Activated naive CD4-positive, alpha-beta T cell (primary cell): Measurements from ENCODE around the gene ATG9B.

Source experiments
- DNase-seq, 4 experiments: peaks; one replicate each; lab custom pipeline; 2025; lab: John Stamatoyannopoulos, UW

Gene ATG9B

DNA sequence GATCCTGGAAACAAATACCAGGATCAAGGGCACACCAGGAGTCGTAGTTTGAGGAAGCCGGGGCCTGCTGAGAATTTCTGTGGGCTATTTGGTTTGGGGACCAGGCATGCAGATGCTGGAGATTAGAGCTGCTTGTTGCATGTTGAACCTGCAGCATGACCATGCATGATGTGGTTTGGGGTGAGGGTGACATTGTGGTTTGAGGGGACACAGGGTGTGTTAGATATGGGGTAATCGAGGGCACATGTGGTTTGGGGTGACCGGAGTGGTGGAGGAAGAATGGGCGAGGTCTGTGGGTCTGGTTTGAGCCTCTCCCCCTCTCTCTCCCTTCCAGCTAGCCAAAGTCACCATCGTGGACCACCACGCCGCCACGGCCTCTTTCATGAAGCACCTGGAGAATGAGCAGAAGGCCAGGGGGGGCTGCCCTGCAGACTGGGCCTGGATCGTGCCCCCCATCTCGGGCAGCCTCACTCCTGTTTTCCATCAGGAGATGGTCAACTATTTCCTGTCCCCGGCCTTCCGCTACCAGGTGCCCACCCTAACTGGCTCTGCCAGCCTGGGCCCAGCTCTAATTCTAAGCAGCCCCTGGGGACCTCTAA, 23.3 kb downstream of the ATG9B start:
- DNase-seq: no peak

DNA sequence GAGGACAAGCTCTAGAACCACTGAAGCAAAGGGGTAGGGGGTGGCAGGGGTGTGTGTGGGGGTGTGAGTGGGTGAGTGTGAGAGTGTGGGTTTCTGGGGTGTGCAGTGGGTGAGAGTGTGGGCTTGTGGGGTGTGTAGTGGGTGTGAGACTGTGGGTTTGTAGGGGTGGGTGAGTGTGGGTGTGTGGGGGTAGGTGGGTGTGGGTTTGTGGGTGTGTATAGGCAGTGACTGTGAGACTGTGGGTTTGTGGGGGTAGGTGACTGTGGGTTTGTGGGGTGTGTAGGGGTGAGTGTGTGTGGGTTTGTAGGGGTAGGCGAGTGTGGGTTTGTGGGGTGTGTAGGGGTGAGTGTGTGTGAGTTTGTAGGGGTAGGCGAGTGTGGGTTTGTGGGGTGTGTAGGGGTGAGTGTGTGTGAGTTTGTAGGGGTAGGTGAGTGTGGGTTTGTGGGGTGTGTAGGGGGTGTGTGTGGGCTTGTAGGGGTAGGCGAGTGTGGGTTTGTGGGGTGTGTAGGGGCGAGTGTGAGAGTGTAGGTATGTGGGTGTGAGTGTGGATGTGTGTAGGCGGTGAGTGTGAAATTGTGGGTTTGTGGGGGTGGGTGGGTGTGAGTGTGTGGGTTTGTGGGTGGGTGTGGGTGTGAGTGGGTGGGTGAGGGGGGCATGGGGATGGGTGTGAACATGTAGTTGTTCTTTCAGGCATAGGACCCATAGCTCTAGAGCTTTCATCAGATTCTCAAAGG, 24.6 kb downstream of the ATG9B start:
- no peak for DNase-seq

DNA sequence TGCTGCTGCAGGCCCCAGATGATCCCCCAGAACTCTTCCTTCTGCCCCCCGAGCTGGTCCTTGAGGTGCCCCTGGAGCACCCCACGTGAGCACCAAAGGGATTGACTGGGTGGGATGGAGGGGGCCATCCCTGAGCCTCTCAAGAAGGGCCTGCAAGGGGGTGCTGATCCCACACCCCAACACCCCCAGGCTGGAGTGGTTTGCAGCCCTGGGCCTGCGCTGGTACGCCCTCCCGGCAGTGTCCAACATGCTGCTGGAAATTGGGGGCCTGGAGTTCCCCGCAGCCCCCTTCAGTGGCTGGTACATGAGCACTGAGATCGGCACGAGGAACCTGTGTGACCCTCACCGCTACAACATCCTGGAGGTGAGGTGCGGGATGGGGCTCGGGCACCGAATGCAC, 25.3 kb downstream of the ATG9B start:
- DNase-seq: no peak

- no peak for DNase-seq
These were observed 26.0 kb downstream of the ATG9B start for GRCh38 chr7:150998341-150998740.

GRCh38 chr7:150997817-150998216, 26.5 kb downstream of the ATG9B start:
- DNase-seq: no peak

- DNase-seq: no peak
These were observed 27.2 kb downstream of the ATG9B start for GRCh38 chr7:150997075-150997511.

- DNase-seq: no peak
These were observed 27.8 kb downstream of the ATG9B start for GRCh38 chr7:150996376-150997074.

GRCh38 chr7:150994838-150995510, 29.3 kb downstream of the ATG9B start:
- no peak for DNase-seq

GRCh38 chr7:150994141-150994837, 30.0 kb downstream of the ATG9B start:
- no peak for DNase-seq

GRCh38 chr7:150993511-150993910, 30.8 kb downstream of the ATG9B start:
- no peak for DNase-seq

- no peak for DNase-seq
These were observed 31.4 kb downstream of the ATG9B start for GRCh38 chr7:150992833-150993302.

- DNase-seq: no peak
These were observed 32.1 kb downstream of the ATG9B start for GRCh38 chr7:150992051-150992640.

DNA sequence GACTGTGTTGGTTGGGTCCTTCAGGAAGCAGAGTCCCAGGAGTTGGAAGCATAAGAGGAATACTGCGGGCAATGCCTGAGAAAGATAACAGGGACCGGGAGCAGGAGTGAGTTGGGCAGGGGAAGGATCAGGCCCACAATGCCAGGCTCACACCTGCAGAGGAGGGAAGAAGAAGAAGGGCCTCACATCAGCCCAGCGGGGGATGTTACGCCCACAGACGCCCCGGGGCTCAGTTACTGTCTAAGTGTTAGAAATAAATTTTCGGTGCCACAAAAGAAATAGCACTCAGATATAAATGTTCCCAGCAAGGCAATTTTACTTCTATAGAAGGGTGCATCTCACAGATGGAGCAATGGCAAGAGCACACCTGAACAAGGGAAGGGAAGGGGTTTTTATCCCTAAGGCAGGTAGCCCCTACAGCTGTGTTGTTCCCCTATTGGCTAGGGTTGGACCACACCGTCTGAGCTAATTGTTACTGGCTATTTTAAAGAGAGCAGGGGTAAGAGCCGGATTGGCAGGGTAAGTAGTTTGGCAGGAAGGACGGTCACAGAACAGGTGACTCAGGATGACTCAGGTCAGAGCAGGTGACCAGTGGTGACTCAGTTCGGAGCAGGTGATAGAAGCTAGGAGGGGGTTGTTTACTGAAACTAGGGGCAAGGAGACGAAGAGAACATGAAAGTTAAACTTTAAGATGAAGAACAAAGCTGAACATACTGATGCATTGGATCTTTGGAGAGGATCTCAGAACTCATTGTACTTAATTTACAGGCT, 33.7 kb downstream of the ATG9B start, which contains the start of gene NOS3:
NOS3 (plus strand) TSS at position 602 of the 771 bp plus-strand sequence. CDS start 2,787 bp downstream, outside the sequence.
- DNase-seq: no peak

GRCh38 chr7:150989456-150989855, 34.8 kb downstream of the ATG9B start:
- DNase-seq: no peak

DNA sequence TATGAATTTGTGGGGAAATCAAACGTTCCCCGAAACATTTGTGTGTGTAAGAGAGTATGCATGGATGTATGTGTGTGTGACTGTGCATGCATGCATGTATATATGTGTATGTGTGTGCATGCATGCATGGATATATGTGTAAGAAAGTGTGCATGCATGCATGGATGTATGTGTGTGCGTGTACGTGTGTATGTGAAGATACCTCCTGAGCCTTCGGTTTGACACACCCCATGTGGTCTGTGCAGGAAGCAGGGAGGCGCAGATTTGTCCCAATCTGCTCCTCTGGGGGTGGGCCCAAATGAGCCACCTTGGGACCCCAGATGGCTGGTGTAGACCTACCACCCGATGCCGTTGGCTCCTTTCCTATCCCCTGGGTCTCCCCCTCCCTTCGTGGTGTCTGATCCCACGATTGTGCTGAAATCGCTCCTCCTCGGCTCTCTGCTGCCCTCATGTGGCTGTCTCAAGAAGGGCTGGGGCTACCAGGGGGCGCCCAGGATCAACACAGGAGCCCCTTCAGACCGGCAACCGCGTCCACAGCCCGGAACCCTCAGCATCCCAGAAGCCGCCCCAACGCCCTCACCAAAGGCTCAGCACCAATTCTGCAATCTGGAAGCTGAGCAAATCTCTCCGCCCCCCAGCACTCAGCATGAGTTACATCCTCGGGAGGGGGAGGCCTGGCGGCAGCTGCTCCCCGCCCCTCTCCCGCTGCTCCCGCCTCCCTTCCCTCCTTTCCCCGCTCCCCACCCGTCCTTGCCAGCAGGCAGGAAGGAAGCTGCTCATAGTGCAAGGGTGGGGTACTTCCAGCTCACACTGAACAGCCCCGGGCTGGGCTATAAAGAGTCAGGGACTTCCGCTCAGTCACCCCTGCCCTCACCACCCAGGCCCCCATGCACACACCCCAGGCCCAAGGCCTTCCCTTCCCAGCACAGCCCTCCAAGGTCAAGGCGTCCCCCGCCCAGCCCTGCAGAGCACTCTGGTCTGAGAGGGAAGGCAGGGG, 35.8 kb downstream of the ATG9B start:
- peak; percentile 29 to 58 (median 43) for DNase-seq

GRCh38 chr7:150986556-150986955, 37.7 kb downstream of the ATG9B start:
- DNase-seq: no peak

DNA sequence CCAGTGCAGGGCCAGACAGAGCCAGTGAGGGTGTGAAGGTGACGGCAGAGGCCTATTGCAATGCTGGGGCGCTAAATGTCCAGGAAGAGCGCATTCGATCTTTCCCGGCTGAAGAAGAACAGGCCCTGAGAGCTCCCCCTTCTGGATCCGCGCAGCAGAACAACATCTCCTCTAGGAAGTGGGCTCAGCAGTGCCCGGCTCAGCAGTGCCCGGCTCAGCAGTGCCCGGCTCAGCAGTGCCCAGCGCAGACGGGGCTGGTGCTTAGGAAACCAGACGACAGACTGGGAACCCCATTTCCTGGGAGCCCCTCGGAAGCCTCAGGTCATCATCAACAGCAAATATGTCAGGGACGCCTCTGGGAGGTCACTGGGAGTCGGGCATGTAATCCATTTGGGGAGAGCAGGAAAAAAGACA, 38.2 kb downstream of the ATG9B start:
- DNase-seq: peak in 2 of 4 experiments; percentile 13 to 27

DNA sequence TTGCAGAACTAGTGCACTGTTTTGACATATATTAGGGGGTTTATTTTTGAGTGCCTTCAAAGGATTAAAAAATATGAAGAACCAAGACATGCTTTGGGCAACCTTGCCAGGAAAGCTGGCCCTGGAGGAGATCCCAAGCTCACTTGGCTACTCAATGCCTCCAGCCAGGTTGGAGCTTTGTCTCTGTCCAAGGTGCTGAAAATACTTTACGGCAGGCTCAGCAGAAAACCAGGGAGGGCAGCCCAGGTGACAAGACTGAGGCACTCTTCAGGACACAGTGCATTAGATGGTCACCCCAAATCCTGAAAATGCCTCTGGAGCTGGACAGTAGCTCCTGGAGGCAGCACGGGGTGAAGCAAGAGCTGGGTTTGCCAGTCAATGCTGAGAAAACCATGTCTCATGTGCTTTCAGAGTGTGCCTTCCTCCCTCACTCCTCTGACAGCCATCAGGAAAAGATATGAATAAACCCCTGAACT, 40.4 kb downstream of the ATG9B start:
- no peak for DNase-seq

GRCh38 chr7:150982351-150982750, 41.9 kb downstream of the ATG9B start:
- no peak for DNase-seq
